K562 (cell line): Measurements from ENCODE around the gene TMOD3. TPM values are rescaled to one million over a fixed set of nuclear protein-coding genes. Genes with fewer than 3 reads are reported as not detected.

Experiments used
- ATAC-seq: fragments of 200-7000 bp; cut with Tn5 transposase; 3 replicates; pipeline ENCODE4 v1.9.1; 2020; ENCODE audit warnings: moderate library complexity
- BruUV-seq: library from RNA; stranded (reverse); fragments of 400-500 nt; replicated peaks from 2 replicates; lab custom pipeline; 2021; lab: Mats Ljungman, UMichigan
- CTCF ChIA-PET: fragments of 300-600 bp; formaldehyde crosslinking; extraction: SDS; loops from one replicate; lab custom pipeline; 2021; ENCODE audit warnings: low intra/inter-chr PET ratio; lab: Yijun Ruan, JAX
- POLR2A ChIA-PET: fragments of 300-600, 350-650 bp; sonication (Branson Sonifier 250); formaldehyde crosslinking; extraction: SDS; loops from one replicate; lab custom pipeline; 2021; ENCODE audit warnings: antibody characterized with exemption, inconsistent platforms; lab: Yijun Ruan, JAX
- DNase-seq, 4 experiments: peaks; one replicate each; pipeline versions ENCODE4 v3.0.0 to v3.0.0-alpha.2; 2011 to 2018; ENCODE audit warnings: low spot score in 3 of 4, mixed read lengths in 3 of 4; ENCODE audit errors: extremely low read depth in 1 of 4
- FAIRE-seq: peaks from 2 replicates; lab custom pipeline; 2011; peaks lifted over from hg19 to GRCh38; lab: Jason Lieb, UNC
- H2AFZ ChIP-seq: 2 replicates; pipeline ENCODE4 v1.6.0; 2011; ENCODE audit warnings: low read depth, low read length, control low read depth, inconsistent platforms
- H3K27ac ChIP-seq: fragments of 200-600 bp; 3 replicates; pipeline ENCODE4 v1.8.0; 2011; ENCODE audit warnings: low read depth, mild to moderate bottlenecking, control low read depth, inconsistent platforms, low read length, moderate library complexity, mixed read lengths; ENCODE audit errors: extremely low read depth
- H3K27me3 ChIP-seq, 2 experiments: fragments of 300-600 bp in 1 of 2; 2 replicates in 1 of 2; 3 replicates in 1 of 2; pipeline versions ENCODE4 v1.6.0 to v1.8.0; 2011; ENCODE audit warnings: inconsistent platforms in 2 of 2, low read length in 2 of 2, mild to moderate bottlenecking in 1 of 2, mixed read lengths in 1 of 2, moderate library complexity in 1 of 2; ENCODE audit not compliant: control insufficient read depth in 2 of 2, insufficient read depth in 2 of 2
- H3K36me3 ChIP-seq: fragments of 300-600 bp; 3 replicates; pipeline ENCODE4 v1.8.0; 2011; ENCODE audit warnings: mild to moderate bottlenecking, low read length, inconsistent platforms; ENCODE audit not compliant: control insufficient read depth, insufficient read depth
- H3K4me1 ChIP-seq, 2 experiments: fragments of 200-600 bp in 1 of 2; replicated peaks in 1 of 2; 2 replicates in 1 of 2; 3 replicates in 1 of 2; pipeline versions ENCODE4 v1.5.1 to v1.8.0; 2011; ENCODE audit warnings: inconsistent platforms in 2 of 2, low read length in 2 of 2, mild to moderate bottlenecking in 1 of 2, mixed read lengths in 1 of 2, moderate library complexity in 1 of 2; ENCODE audit not compliant: control insufficient read depth in 2 of 2, insufficient read depth in 2 of 2
- H3K4me2 ChIP-seq: 2 replicates; pipeline ENCODE4 v1.6.1; 2011; ENCODE audit warnings: low read length, control low read depth, inconsistent platforms, mixed read lengths; ENCODE audit not compliant: insufficient read depth
- H3K4me3 ChIP-seq: fragments of 200-600 bp; sonication (generic), shearing (Covaris generic); 2 replicates; pipeline ENCODE4 v1.5.1; 2016; ENCODE audit warnings: control low read depth, inconsistent platforms
- H3K79me2 ChIP-seq: fragments of 200-600 bp; 3 replicates; pipeline ENCODE4 v1.8.0; 2011; ENCODE audit warnings: low read length, inconsistent platforms; ENCODE audit not compliant: control insufficient read depth, insufficient read depth
- H3K9ac ChIP-seq, 2 experiments: 2 replicates each; pipeline versions ENCODE4 v1.6.0 to v1.6.1; 2011; ENCODE audit warnings: low read depth in 2 of 2, low read length in 2 of 2, control low read depth in 1 of 2, inconsistent platforms in 1 of 2, mild to moderate bottlenecking in 1 of 2, mixed read lengths in 1 of 2; ENCODE audit not compliant: insufficient read depth in 1 of 2
- H3K9me1 ChIP-seq: one replicate; pipeline ENCODE4 v1.6.0; 2011; ENCODE audit warnings: inconsistent platforms, mild to moderate bottlenecking, low read length, moderate library complexity; ENCODE audit not compliant: control insufficient read depth, insufficient read depth
- H3K9me3 ChIP-seq: replicated peaks from 2 replicates; pipeline ENCODE4 v1.5.1; 2011; ENCODE audit warnings: low read depth, low read length, inconsistent platforms; ENCODE audit not compliant: control insufficient read depth, insufficient read depth
- H4K20me1 ChIP-seq: replicated peaks from 2 replicates; pipeline ENCODE4 v1.6.1; 2011; ENCODE audit warnings: low read length, inconsistent platforms, mixed read lengths; ENCODE audit not compliant: control insufficient read depth, insufficient read depth
- CSDE1 ChIP-seq, 2 experiments: fragments of 450-650 bp; IDR thresholded peaks; 2 replicates each; pipeline ENCODE4 v1.6.1; 2016; ENCODE audit warnings: mild to moderate bottlenecking in 1 of 2
- FOXJ2 ChIP-seq: fragments of 200-800 bp; sonication (Bioruptor generic); IDR thresholded peaks from 2 replicates; pipeline ENCODE4 v1.6.1; 2016; ENCODE audit warnings: missing genetic modification characterization, missing compliant biosample characterization
- IRF1 ChIP-seq: sonication (generic); formaldehyde crosslinking; IDR thresholded peaks from 2 replicates; pipeline ENCODE4 v1.8.0; 2022; ENCODE audit warnings: missing genetic modification reagents, mild to moderate bottlenecking, borderline replicate concordance
- ZNF512 ChIP-seq: IDR thresholded peaks from 2 replicates; pipeline ENCODE4 v1.6.1; 2016; ENCODE audit warnings: missing genetic modification characterization, missing compliant biosample characterization
- ZNF639 ChIP-seq, 2 experiments: fragments of 200-800 bp in 1 of 2; sonication (Bioruptor generic) in 1 of 2; sonication (generic) in 1 of 2; formaldehyde crosslinking in 1 of 2; IDR thresholded peaks in 1 of 2; conservative IDR thresholded peaks in 1 of 2; 2 replicates each; pipeline versions ENCODE4 v1.5.0 to v1.6.1; 2016 to 2020; ENCODE audit warnings: missing compliant biosample characterization in 1 of 2, missing genetic modification characterization in 1 of 2, missing genetic modification reagents in 1 of 2
- WGBS: fragments of 100-300 bp; shearing (Covaris generic); methylation state at CpG from one replicate; pipeline ENCODE4 v1.1.6; 2016; ENCODE audit warnings: low coverage, mixed read lengths; ENCODE audit not compliant: insufficient coverage; ENCODE audit errors: missing lambda C conversion rate; 5-methylcytosine and 5-hydroxymethylcytosine counted together
- in situ Hi-C: fragments of 300-500 bp; cut with MboI; formaldehyde crosslinking; loops from 4 replicates; pipeline ENCODE4 v1.15.0; 2018; ENCODE audit warnings: inconsistent platforms, mixed read lengths
- intact Hi-C: fragments of 100-400 bp; cut with micrococcal nuclease; formaldehyde crosslinking; loops from 2 replicates; pipeline ENCODE4 v1.14.2; 2022
- polyA plus RNA-seq, 8 experiments: library from polyadenylated mRNA; depleted of rRNA in 4 of 8; stranded (reverse) in 5 of 8; unstranded in 3 of 8; fragments of >200 nt; fragmentation: Nextera tagmentation in 2 of 8; fragmentation: Illumina TruSeq in 1 of 8; extraction: Ambion mirVana in 2 of 8; extraction: Trizol in 1 of 8; gene quantifications; 2 replicates each; pipeline versions ENCODE4 v1.2.1 to v1.2.3, GENCODE V29; 2011 to 2014; ENCODE audit warnings: inconsistent platforms in 1 of 8, missing spikeins in 1 of 8
- total RNA-seq, 7 experiments: library from RNA; depleted of rRNA in 6 of 7; stranded (reverse); fragments of >200 nt in 6 of 7; fragmentation: Illumina TruSeq in 2 of 7; extraction: Trizol in 2 of 7; gene quantifications; 2 replicates each; pipeline versions ENCODE4 v1.2.1 to v1.2.3, GENCODE V29; 2011 to 2021; ENCODE audit warnings: low replicate concordance in 1 of 7

TMOD3 gene
- total and polyA plus RNA-seq, 9 of the 15 experiments (the other 6 are each of a cell fraction or from before 2014, with no cell fraction given): 6.8 to 45.0 (median 30.9) TPM

DNA sequence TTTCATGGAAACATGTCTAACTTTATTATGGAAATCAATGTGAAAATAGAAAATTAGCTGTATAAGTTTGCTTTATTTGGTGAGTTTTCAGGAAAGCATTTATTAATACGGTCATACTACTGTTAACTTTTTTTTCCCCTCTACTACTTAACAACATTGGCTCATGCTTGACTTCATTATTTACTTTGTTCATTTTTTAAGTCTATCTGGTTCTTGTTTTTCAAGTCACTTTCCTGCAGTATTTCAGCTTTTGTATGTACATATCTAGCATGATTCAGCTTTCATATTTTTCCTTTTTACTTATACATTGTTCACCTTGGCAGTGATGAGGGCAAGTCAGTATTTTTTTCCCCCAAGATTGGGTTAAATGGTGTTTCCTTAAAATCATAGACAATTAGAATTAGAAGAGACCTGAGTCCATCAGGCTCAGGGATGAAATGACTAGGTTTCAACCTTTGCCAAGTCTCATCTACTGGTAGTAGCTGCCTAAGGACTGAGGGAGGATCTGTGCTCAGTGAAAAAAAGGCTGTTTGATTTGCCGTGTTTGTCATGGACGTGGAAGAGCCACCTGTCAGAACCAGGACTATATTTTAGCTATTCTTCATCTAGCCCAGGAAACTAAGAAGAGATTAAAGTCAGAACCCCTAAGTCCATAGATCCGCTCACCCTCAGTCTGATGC, 15.4 kb downstream of the TMOD3 start:
- ATAC-seq (no peak), FAIRE-seq (peak; percentile 37), DNase-seq (no peak)
- Histone ChIP-seq H2AFZ (no peak overlapping the region), H3K4me2 (no peak overlapping the region), H3K9me1 (no peaks in the 10 kb centered on the region), H3K79me2 (peaks cover 94% of the 10 kb centered on the region), H3K4me3 (no peak overlapping the region), H3K27ac (no peak overlapping the region), H3K27me3 (no peaks in the 10 kb centered on the region), H3K9me3 (no peaks in the 10 kb centered on the region), H3K9ac (no peak overlapping the region), H3K4me1 (peaks cover 4 to 52% of the 10 kb centered on the region in 2 experiments), H3K36me3 (no peaks in the 10 kb centered on the region), H4K20me1 (peaks cover 16% of the 10 kb centered on the region)
- intact Hi-C loops: no loop called here
- in situ Hi-C loops: no loop called here
- 72% methylated on average over 4 of the region's 4 CpGs for WGBS
- no TSS peak for BruUV-seq
- TF ChIP-seq CSDE1 (IDR thresholded peaks at IDR 0.05): no peak
- 0 out of 2 replicates have a peak, but pooled peaks have one; percentile 16 for TF ChIP-seq ZNF512 (tag)
- ChIA-PET CTCF (no interaction called here), POLR2A (interaction anchor here (0.9 to 3.7 kb wide), 4 partner anchors 9 to 73 kb away, joined by 4 to 30 read pairs (median 5); partner anchors contain the start of gene TMOD3)

DNA sequence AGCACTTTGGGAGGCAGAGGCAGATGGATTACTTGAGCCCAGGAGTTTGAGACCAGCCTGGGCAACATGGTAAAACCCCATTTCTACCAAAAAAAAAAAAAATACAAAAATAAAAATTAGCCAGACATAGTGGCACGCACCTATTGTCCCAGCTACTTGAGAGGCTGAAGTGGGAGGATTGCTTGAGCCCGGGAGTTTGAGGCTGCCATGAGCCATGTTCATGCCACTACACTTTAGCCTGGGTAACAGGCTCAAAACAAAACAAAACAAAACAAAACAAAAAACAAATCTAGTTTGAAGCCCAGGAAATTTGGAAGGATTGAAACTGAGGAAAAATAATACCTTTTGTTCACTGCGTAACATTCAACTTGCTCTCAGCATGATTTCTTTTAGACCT, 16.6 kb downstream of the TMOD3 start:
- POLR2A ChIA-PET: interaction anchor here (0.7 to 3.7 kb wide), 4 partner anchors 9 to 48 kb away, joined by 3 to 30 read pairs (median 5); partner anchors contain the start of gene TMOD3
- 40% methylated on average over 3 of the region's 3 CpGs for WGBS
- BruUV-seq: no TSS peak

More for the DNA sequence above, 16.6 kb downstream of the TMOD3 start:
- intact Hi-C loops: no loop called here
- H3K27ac ChIP-seq: peak overlapping the region; percentile 32; the same call in 1 of the 3 replicates
- ATAC-seq: no peak
- H3K4me2 ChIP-seq: no peak overlapping the region
- in situ Hi-C loops: no loop called here
- H3K79me2 ChIP-seq: peaks cover 94% of the 10 kb centered on the region
- H3K9ac ChIP-seq: no peak overlapping the region
- H3K36me3 ChIP-seq: no peaks in the 10 kb centered on the region
- no peak overlapping the region for H2AFZ ChIP-seq
- CTCF ChIA-PET: no interaction called here
- no peaks in the 10 kb centered on the region for H3K9me1 ChIP-seq
- H3K27me3 ChIP-seq: no peaks in the 10 kb centered on the region
- H3K9me3 ChIP-seq: no peaks in the 10 kb centered on the region
- peaks cover 22% of the 10 kb centered on the region for H4K20me1 ChIP-seq
- peaks cover 4 to 52% of the 10 kb centered on the region in 2 experiments for H3K4me1 ChIP-seq
- TF ChIP-seq FOXJ2 (tag) (0 out of 2 replicates have a peak, but pooled peaks have one; percentile 34), ZNF639 (CRISPR knock-in tag; conservative IDR thresholded peaks at IDR 0.05 in 1 of 2, IDR thresholded peaks at IDR 0.05 in 1 of 2) (0 out of 4 replicates have a peak, but pooled peaks of 1 of the 2 experiments have one; percentile 7), IRF1 (CRISPR knock-in tag) (no peak)
- TF ChIP-seq, all 486 proteins: peak for 2
- DNase-seq: no peak
- no peak overlapping the region for H3K4me3 ChIP-seq
- FAIRE-seq: no peak
